GM18870 (cell line): ENCODE data around the gene UBR7.
"Not testable (repeated sequence)": the region's sequence is repeated elsewhere in the genome, so short reads cannot be mapped to it uniquely, and the experiment has no call there.

Experiments
- ATAC-seq: cut with Tn5 transposase; IDR thresholded peaks from one replicate; pipeline ENCODE4 v1.9.1; 2021; ENCODE audit warnings: moderate library complexity; ENCODE audit not compliant: unreplicated experiment

Gene UBR7

DNA sequence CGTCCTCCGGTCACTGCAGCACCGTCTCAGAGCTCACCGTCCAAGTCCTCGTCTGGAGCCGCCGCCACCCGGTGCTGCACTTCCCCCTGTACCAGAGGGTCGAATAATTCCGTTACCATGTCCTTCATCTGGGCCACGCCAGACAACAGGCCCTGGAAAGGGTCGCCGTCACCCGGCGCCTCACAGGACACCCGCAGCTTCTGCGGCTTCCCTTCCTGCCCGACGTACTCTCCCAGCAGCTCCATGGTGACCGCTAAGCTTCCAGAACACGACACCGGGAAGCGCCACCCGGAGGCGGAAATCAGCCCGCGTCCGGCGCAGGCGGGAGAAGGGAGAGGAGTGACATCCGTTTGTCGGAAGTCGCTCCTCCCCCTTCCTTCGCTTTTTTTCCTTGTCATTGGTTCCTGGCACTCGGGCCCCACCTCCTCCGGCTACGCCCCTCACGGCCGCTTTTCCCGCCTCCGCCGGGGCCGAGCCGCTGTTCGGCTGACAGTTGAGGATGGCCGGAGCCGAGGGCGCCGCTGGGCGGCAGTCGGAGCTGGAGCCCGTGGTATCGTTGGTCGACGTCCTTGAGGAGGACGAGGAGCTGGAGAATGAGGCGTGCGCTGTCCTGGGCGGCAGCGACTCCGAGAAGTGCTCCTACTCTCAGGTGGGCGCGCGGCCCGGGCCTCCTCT is at the start of gene UBR7, which contains the start of gene GON7:
UBR7 (plus strand) TSS at position 464 of the 675 bp plus-strand sequence; CDS start at position 500, 36 bp downstream.
GON7 (minus strand) TSS at position 273 of the 675 bp plus-strand sequence; CDS start at position 245, 28 bp downstream.
- ATAC-seq, result peak; percentile 85

DNA sequence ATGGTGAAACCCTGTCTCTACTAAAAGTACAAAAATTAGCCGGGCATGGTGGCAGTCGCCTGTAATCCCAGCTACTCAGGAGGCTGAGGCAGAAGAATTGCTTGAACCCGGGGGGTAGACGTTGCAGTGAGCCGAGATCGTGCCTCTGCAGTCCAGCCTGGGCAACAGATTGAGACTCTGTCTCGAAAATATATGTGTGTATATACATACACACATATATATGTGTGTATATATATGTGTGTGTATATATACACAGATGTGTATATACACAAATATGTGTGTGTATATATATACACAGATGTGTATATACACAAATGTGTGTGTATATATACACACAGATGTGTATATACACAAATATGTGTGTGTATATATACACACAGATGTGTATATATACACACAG is 48.7 kb upstream of the UBR7 start:
- ATAC-seq, result not testable (repeated sequence)

GRCh38 chr14:93159625-93160352 is 47.3 kb upstream of the UBR7 start:
- ATAC-seq, result not testable (repeated sequence)

DNA sequence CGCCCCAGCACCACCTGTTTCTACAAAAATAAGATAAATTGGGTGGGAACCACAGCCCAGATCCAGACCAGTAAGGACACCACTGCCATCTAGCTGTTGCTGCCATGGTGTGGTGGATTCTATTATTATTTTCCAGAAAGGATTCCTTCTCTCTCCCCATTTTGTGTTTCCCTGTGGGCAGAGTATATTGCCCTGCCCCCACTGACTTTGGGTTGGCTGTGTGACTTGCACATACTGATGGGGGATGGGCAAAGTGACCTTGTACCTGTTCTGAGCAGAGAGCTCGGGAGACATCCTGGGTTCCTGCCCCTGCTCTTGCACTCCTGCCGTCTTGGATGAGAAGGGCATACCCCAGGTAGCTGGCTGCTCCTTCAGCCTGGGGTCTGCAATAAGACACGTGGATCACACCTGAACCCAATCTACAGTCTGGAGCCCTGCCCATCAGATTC is 46.7 kb upstream of the UBR7 start:
- ATAC-seq, result no peak

GRCh38 chr14:93161411-93161940 is 45.6 kb upstream of the UBR7 start:
- no peak for ATAC-seq

DNA sequence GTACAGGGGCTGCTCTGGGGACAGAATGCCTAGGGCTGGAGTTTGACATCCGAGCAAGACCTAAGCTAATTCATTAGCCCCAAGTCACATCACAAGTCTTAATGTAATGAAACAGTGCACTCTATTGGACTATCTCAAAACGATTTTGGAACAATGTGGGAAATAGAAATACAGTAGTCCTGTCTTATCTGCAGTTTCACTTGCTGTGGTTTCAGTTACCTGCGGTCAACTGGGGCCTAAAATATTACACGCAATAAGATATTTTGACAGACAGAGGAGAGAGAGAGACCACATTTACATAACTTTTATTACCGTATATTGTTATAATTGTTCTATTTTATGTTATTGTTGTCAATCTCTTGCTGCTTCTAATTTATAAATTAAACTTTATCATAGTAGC is 43.5 kb upstream of the UBR7 start:
- ATAC-seq, result no peak

DNA sequence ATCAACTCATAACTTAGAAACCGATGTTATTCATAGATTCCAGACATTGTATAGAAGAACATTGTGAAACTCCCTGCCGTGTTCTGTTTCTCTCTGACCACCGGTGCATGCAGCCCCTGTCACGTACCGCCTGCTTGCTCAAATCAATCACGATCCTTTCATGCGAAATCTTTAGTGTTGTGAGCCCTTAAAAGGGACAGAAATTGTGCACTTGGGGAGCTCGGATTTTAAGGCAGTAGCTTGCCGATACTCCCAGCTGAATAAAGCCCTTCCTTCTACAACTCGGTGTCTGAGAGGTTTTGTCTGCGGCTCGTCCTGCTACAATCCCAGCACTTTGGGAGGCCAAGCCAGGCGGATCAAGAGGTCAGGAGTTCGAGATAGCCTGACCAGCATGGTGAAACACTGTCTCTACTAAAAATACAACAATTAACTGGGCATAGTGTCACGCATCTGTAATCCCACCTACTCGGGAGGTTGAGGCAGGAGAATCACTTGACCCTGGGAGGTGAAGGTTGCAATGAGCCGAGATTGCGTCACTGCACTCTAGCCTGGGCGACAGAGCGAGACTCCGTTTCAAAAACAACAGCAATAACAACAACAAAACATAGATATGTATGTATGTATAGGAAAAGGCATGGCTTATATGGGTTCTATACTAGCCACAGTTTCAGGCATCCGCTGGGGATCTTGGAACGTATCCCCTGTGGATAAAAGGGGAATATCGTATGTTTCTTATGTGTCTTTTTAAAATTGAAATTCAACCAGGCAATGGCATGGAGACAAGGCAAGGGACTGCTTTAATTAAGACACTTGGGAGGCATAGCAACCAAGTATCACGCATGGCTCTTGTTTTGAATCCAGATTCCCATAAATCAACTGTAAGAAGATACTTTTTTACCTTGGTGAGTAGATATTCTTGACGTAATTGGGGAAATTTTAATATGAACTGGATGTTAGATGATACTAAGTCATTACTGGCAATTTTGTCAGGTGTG is 41.5 kb upstream of the UBR7 start:
- not testable (repeated sequence) for ATAC-seq

DNA sequence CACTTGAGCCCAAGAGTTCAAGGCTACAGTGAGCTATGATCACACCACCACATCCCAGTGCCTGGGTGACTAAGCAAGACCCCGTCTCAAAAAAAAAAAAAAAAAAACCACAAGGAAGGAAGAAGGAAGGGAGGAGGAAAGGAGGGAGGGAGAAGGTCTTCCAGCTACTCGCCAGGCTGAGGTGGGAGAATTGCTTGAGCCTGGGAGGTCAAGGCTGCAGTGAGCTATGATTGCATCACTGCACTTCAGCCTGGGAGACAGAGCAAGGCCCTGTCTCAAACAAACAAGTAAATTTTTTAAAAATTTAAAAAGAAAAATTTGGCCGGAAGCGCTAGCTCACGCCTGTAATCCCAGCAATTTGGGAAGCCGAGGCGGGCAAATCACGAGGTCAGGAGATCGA is 38.4 kb upstream of the UBR7 start:
- not testable (repeated sequence) for ATAC-seq

DNA sequence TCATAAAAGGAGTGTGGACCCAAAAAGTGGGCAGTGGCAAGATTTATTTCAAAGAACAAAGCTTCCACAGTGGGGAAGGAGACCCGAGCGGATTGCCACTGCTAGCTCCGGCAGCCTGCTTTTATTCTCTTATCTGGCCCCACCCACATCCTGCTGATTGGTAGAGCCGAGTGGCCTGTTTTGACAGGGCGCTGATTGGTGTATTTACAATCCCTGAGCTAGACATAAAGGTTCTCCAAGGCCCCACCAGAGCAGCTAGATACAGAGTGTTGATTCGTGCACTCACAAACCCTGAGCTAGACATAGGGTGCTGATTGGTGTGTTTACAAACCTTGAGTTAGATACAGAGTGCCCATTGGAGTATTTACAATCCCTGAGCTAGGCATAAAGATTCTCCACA is 37.4 kb upstream of the UBR7 start:
- not testable (repeated sequence) for ATAC-seq

GRCh38 chr14:93170141-93170540 is 36.9 kb upstream of the UBR7 start:
- not testable (repeated sequence) for ATAC-seq

DNA sequence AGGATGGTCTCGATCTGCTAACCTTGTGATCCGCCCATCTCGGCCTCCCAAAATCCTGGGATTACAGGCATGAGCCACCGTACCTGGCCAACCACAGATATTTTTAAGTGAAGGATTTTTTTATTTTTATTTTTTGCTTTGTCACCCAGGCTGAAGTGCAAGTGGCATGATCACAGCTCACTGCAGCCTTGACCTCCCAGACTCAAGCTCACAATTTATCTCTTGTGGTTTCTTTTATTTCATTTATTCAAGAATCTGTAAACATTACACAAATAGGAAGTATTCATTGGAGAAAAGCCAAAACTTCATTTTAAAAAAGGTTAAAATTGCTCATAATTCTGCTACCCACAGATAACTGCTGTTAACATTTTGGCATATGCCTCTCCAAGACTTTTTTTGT is 35.7 kb upstream of the UBR7 start:
- ATAC-seq, result no peak

- ATAC-seq, result no peak
Observed at GRCh38 chr14:93173943-93174395, 33.1 kb upstream of the UBR7 start.

DNA sequence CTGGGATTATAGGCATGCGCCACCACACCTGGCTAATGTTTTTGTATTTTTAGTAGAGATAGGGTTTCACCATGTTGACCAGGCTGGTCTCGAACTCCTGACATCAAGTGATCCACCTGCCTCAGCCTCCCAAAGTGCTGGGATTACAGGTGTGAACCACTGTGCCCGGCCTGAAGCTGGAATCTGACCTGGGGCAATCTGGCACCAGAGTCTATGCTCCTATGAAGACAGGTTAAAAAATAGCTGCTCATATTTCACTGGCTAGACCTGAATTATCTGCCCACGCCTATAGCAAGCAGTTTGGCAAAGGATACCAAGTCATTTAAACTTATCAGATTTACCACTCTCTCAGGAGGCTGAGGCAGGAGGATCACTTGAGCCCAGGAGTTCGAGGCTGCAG is 32.3 kb upstream of the UBR7 start:
- not testable (repeated sequence) for ATAC-seq

GRCh38 chr14:93175492-93175891 is 31.6 kb upstream of the UBR7 start:
- ATAC-seq, result no peak

GRCh38 chr14:93183596-93184317 is 23.3 kb upstream of the UBR7 start:
- ATAC-seq, result no peak

DNA sequence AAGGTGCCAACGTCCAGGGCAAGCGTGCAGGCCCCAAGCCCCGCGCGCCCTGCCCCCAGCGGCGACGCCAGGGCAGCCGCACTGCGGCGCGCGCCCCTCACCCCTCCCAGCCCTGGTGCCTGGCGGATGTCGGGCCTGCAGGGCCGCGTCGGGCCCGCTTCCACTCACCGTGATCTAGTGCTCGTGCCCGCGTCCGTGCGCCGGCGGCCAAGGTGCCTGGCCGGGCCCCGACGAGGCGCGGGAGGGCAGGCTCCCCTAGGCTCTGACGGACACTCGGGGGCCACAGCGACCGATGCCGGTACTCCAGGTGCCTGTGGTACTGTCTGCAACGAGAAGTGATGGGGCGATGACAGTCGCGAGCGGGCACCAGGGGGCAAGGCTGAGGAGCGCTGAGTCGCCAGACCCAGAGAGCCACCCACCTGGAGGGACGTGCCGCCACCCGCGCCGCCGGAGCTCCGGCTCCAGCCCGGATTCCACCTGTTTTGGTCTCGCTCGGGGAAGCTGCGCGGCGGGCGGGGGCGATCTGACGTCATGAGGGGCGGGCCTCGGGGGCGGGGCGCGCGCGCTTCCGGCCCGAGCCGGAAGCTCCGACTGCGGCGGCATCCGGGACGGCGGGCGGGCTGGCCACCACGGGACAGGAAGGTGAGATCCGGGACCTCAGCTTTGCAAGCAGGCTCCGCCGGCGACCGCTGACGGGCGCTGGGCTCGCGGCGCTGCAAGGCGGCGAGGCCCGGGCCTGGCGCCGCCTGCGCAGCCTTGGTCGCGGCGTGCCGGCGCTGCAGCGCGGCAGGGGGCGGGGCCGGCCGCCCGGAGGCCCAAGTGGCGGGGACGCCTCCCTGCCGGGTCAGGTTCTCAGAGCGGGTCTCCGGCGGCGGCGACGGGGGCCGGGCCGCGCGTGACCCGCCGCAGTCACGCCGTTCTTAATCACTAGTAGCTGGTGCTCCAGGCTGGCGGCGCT is 22.4 kb upstream of the UBR7 start, which contains the start of the genes LYSET and MOAP1:
LYSET (plus strand) TSS at position 927 of the 958 bp plus-strand sequence. CDS start 89 bp downstream, outside the sequence.
MOAP1 (minus strand) TSS at position 507 of the 958 bp plus-strand sequence. CDS start 655 bp downstream, outside the sequence.
- ATAC-seq, result peak; percentile 63

DNA sequence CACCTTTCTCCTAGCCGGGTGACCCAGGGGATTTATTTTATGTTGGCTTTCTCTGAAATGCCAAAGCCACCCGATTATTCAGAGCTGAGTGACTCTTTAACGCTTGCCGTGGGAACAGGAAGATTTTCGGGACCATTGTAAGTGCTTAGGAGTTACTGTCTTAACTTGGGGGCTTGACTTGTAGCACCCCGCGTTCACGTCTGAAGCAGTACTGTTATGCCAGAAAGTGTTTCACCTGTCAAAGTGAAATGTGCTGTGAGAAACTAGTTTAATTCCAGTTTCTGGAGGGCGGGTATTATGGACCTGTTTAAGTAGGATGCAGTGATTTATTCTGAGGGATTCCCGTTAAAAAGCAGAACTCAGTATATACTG is 21.7 kb upstream of the UBR7 start:
- ATAC-seq, result peak; percentile 2

- ATAC-seq, result no peak
Observed at GRCh38 chr14:93186466-93186865, 20.6 kb upstream of the UBR7 start.

DNA sequence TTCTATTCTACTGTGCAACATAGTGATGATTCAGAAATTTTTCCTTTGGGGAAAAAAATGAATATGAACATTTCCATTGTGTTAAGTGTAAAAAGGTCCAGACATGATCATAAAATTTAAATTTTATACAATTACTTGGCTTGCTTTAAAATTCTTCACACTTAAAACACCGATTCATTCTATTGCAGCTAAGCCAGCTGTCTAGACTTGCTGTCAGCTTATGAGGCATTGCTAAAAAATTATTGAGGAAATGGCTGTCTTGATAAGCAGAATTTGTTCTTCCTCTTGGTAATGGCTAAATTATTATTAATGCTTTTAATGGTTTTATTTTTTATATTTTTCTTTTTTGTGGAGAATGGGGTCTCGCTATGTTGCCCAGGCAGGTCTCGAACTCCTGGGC is 20.1 kb upstream of the UBR7 start:
- ATAC-seq, result no peak
